Mesendoderm (in vitro differentiated cells): ENCODE results near the gene DUS4L.
A peak's percentile ranks its signal among the peaks of the same experiment; 100 is the strongest.

Experiments used
- DNase-seq: peaks from one replicate; pipeline ENCODE4 v3.0.0; 2013
- H2AK5ac ChIP-seq: 2 replicates; pipeline ENCODE4 v1.6.1; 2013; ENCODE audit warnings: low read length, inconsistent platforms
- H2BK120ac ChIP-seq: 2 replicates; pipeline ENCODE4 v1.6.1; 2013; ENCODE audit warnings: low read depth, mild to moderate bottlenecking, low read length, moderate library complexity, mixed read lengths
- H2BK15ac ChIP-seq: replicated peaks from 2 replicates; pipeline ENCODE4 v1.6.1; 2013; ENCODE audit warnings: low read depth, mild to moderate bottlenecking, moderate library complexity
- H2BK5ac ChIP-seq: 2 replicates; pipeline ENCODE4 v1.6.1; 2013; ENCODE audit warnings: low read length, inconsistent platforms
- H3K18ac ChIP-seq: 2 replicates; pipeline ENCODE4 v1.6.1; 2013; ENCODE audit warnings: mild to moderate bottlenecking, low read length, mixed read lengths
- H3K23ac ChIP-seq: one replicate; pipeline ENCODE4 v1.6.1; 2013; ENCODE audit warnings: low read length
- H3K27ac ChIP-seq: 2 replicates; pipeline ENCODE4 v1.5.1; 2013; ENCODE audit warnings: low read depth, mild to moderate bottlenecking, inconsistent platforms, low read length, moderate library complexity
- H3K27me3 ChIP-seq: 2 replicates; pipeline ENCODE4 v1.6.1; 2013; ENCODE audit warnings: low read length, control low read depth, mild to moderate bottlenecking, inconsistent platforms; ENCODE audit not compliant: insufficient read depth, poor library complexity
- H3K36me3 ChIP-seq: 2 replicates; pipeline ENCODE4 v1.6.1; 2013; ENCODE audit warnings: low read length, inconsistent platforms; ENCODE audit not compliant: control insufficient read depth, insufficient read depth
- H3K4ac ChIP-seq: one replicate; pipeline ENCODE4 v1.6.1; 2013; ENCODE audit warnings: low read depth, mild to moderate bottlenecking, low read length, moderate library complexity
- H3K4me1 ChIP-seq: 2 replicates; pipeline ENCODE4 v1.6.1; 2013; ENCODE audit warnings: low read depth, low read length, inconsistent platforms; ENCODE audit not compliant: control insufficient read depth
- H3K4me2 ChIP-seq: 2 replicates; pipeline ENCODE4 v1.6.1; 2013; ENCODE audit warnings: low read length
- H3K4me3 ChIP-seq: 2 replicates; pipeline ENCODE4 v1.5.1; 2013; ENCODE audit warnings: mild to moderate bottlenecking, low read length
- H3K56ac ChIP-seq: one replicate; pipeline ENCODE4 v1.6.1; 2013; ENCODE audit warnings: low read length
- H3K79me1 ChIP-seq: 2 replicates; pipeline ENCODE4 v1.6.1; 2013; ENCODE audit warnings: low read length, inconsistent platforms
- H3K79me2 ChIP-seq: 2 replicates; pipeline ENCODE4 v1.6.1; 2013; ENCODE audit warnings: mild to moderate bottlenecking, low read length; ENCODE audit not compliant: control insufficient read depth, insufficient read depth
- H3K9ac ChIP-seq: 2 replicates; pipeline ENCODE4 v1.6.1; 2013; ENCODE audit warnings: low read length, inconsistent platforms
- H4K5ac ChIP-seq: one replicate; pipeline ENCODE4 v1.6.1; 2013; ENCODE audit warnings: low read length
- H4K8ac ChIP-seq: one replicate; pipeline ENCODE4 v1.6.1; 2013; ENCODE audit warnings: low read depth, mild to moderate bottlenecking, control low read depth, low read length, moderate library complexity
- WGBS: extraction: QIAGEN DNeasy Blood & Tissue Kit; methylation state at CpG from one replicate; pipeline ENCODE4 v1.1.7; 2013; ENCODE audit warnings: low lambda C conversion rate, missing lambda C conversion rate; ENCODE audit not compliant: insufficient coverage; ENCODE audit errors: extremely low coverage; 5-methylcytosine and 5-hydroxymethylcytosine counted together

Gene DUS4L

DNA sequence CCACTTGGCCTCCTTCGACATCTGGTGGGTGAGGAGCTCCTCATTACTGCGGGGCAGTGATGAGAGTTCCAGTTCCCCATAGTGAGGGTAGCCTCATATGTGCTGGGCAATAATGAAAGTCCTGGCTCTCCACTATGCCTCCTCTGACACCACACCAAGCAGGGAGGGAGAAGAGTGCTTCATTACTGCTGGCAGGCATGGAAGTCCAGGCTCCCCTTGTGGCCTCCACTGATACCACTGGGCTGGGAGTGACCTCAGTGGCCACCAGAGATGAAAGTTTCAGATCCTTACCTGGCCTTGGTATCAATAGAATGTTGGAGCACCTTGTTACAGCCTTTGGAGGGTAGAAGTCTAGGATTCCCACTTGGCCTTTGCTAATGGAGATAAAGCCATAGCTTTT, 6.5 kb downstream of the DUS4L start:
- Histone ChIP-seq H3K4me1 (no peaks in the 10 kb centered on the region), H3K4ac (no peak overlapping the region), H3K79me2 (no peaks in the 10 kb centered on the region), H3K36me3 (no peaks in the 10 kb centered on the region), H3K9ac (no peak overlapping the region), H4K5ac (no peak overlapping the region), H3K79me1 (no peaks in the 10 kb centered on the region), H3K56ac (no peak overlapping the region), H2BK15ac (no peak overlapping the region), H2BK120ac (no peak overlapping the region), H3K27ac (no peak overlapping the region), H4K8ac (no peak overlapping the region), H3K23ac (no peak overlapping the region), H2AK5ac (no peak overlapping the region), H2BK5ac (no peak overlapping the region), H3K18ac (no peak overlapping the region), H3K27me3 (no peaks in the 10 kb centered on the region), H3K4me2 (no peak overlapping the region), H3K4me3 (no peak overlapping the region)
- DNase-seq, result no peak
- no CpG with 5 or more reads among the region's 2 CpGs for WGBS

DNA sequence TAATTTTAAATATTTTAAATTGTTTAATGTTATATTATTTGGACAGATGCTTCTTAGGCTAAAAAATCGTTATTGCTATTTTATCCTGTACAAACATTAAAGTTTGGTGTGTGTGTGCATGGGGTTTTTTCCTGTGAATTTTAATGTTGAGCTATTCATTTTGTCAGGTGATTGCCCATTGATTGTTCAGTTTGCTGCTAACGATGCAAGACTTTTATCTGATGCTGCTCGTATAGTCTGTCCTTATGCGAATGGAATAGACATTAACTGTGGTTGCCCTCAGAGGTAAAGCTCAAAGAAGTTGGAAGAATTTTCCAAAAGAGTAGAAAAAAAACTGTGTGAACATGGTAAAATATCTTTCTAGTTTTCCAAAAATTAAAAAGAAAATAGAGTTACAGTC, 9.8 kb downstream of the DUS4L start:
- Histone ChIP-seq H2BK120ac (no peak overlapping the region), H3K9ac (no peak overlapping the region)

DNA sequence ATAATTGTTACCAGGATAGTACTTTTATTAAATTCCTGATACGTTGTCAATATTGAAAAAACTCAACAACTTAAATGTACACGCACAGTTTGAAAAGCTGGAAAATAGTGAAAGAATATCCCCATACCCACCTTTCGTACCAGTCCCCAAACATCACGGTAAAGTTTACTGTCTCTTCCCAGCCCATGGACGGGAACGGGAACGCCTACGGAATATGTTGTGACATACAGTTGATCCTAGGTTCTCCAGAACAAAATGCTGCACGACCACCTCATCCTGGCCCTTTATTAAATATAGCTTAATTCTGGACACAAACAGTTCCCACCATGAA, 15.7 kb downstream of the DUS4L start:
- Histone ChIP-seq H3K79me1 (no peaks in the 10 kb centered on the region), H3K4me1 (no peaks in the 10 kb centered on the region), H3K27ac (peak overlapping the region; percentile 96), H3K18ac (peak overlapping the region; percentile 72), H4K8ac (no peak overlapping the region), H4K5ac (no peak overlapping the region), H3K23ac (no peak overlapping the region), H3K56ac (peak overlapping the region; percentile 77), H3K4ac (no peak overlapping the region), H3K36me3 (no peaks in the 10 kb centered on the region), H2BK15ac (no peak overlapping the region), H3K4me2 (peak overlapping the region; percentile 59), H2AK5ac (no peak overlapping the region), H3K27me3 (no peaks in the 10 kb centered on the region), H3K4me3 (peak overlapping the region; percentile 69), H2BK120ac (no peak overlapping the region), H3K9ac (peak overlapping the region; percentile 71), H3K79me2 (no peaks in the 10 kb centered on the region), H2BK5ac (peak overlapping the region; percentile 49)
- 100% methylated on average over 1 of the region's 9 CpGs for WGBS
- no peak for DNase-seq

More for the DNA sequence above, 9.8 kb downstream of the DUS4L start:
- no peaks in the 10 kb centered on the region for H3K79me1 ChIP-seq
- no peak overlapping the region for H2BK15ac ChIP-seq
- WGBS, result 100% methylated on average over 1 of the region's 4 CpGs
- no peak overlapping the region for H3K23ac ChIP-seq
- H2AK5ac ChIP-seq, result no peak overlapping the region
- no peak overlapping the region for H4K8ac ChIP-seq
- no peak overlapping the region for H2BK5ac ChIP-seq
- no peaks in the 10 kb centered on the region for H3K79me2 ChIP-seq
- no peak overlapping the region for H3K18ac ChIP-seq
- no peak overlapping the region for H3K27ac ChIP-seq
- H3K4ac ChIP-seq, result no peak overlapping the region
- H3K36me3 ChIP-seq, result no peaks in the 10 kb centered on the region
- no peak overlapping the region for H3K4me3 ChIP-seq
- no peak overlapping the region for H4K5ac ChIP-seq
- no peak for DNase-seq
- H3K4me2 ChIP-seq, result no peak overlapping the region
- no peaks in the 10 kb centered on the region for H3K4me1 ChIP-seq
- no peak overlapping the region for H3K56ac ChIP-seq
- no peaks in the 10 kb centered on the region for H3K27me3 ChIP-seq

DNA sequence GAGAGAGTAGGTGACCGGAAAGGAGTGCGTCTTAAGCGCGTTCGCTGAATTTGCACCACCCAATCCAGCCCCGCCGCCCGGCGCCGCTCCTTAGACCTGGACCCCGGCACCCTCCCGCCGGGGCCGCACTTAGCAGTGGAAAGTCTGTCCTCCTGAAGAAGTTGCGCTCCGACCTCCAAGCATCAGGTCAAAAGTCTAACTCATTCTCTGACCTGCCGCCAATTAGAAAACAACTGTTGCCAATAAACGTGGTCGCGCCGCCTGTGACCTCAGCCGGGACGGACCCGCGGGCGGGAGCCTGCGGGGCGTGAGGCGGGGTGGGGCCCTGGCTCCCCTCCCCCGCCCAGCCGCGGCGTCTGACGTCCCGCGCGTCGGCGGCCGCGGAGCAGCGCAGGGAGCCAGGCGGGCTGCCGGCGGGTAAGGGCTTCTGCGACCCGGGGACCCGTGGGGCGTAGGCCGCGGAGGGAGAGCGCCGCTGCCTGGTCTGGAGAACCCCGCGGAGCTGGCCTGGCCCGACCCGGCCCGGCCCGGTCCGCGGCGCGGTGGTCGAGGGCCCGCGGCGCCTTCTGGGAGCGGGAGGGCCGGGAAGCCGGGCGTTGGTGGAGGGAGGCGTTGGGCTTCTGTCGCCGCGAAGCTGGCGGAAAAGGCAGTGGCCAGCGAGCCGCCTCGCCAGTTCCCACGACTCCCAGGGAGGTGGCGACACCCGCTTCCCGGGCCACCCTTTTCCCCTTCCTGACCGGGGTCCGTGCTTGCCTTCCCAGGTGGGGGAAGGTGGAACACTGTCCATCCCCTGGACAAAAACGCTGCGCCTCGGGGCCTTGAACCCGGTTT, 16.3 kb downstream of the DUS4L start, which contains the start of gene BCAP29:
TSS of gene BCAP29 (plus strand) at position 362 of the 831 bp plus-strand sequence. CDS start 527 bp downstream, outside the sequence.
- peak; percentile 87 for DNase-seq
- Histone ChIP-seq H2BK5ac (peak within 1 kb of the TSS; percentile 49), H3K27ac (peak within 1 kb of the TSS; percentile 96), H3K4me1 (no peaks in the 10 kb centered on the region), H3K18ac (peak within 1 kb of the TSS; percentile 72), H2AK5ac (no peak within 1 kb of the TSS), H3K9ac (peak within 1 kb of the TSS; percentile 71), H2BK120ac (no peak within 1 kb of the TSS), H2BK15ac (no peak within 1 kb of the TSS), H4K8ac (peak within 1 kb of the TSS; percentile 81), H3K27me3 (no peaks in the 10 kb centered on the region), H3K4me3 (peak within 1 kb of the TSS; percentile 69), H3K79me1 (no peaks in the 10 kb centered on the region), H3K23ac (no peak within 1 kb of the TSS), H3K4me2 (peak within 1 kb of the TSS; percentile 59), H3K4ac (peak within 1 kb of the TSS; percentile 82), H3K36me3 (no peaks in the 10 kb centered on the region), H4K5ac (no peak within 1 kb of the TSS), H3K79me2 (no peaks in the 10 kb centered on the region), H3K56ac (peak within 1 kb of the TSS; percentile 77)
- WGBS, result no CpG with 5 or more reads among the region's 89 CpGs

DNA sequence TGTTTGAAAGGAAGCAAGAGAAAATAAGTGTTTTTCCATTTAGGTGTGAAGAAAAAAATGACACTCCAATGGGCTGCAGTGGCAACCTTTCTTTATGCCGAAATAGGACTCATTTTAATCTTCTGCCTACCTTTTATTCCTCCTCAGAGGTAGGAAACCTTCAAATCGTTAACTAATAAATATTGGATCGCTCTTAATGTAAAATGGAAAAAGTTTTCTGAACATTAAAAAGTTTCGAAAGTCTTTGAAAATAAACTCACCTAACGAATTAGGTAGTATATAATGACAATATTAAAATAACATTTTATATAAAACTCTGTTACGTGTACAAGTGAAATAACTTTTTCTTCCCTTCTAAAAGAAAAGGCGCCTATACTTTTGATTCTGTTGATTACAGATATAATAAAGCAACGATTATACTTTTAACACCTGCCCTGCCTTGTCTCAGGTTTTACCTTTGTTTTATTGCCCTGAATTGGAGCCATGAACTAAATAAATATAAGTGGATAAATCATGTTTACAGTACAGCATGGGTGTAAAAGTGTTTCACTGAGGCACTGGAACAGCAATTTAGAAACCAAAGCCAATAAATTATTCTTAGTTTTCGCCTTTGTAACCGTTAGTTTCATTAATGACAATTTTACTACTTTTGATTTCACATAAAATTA, 17.1 kb downstream of the DUS4L start:
- Histone ChIP-seq H3K4me3 (peak overlapping the region; percentile 69), H3K4me2 (peak overlapping the region; percentile 56), H3K27me3 (no peaks in the 10 kb centered on the region), H3K4me1 (no peaks in the 10 kb centered on the region), H4K5ac (no peak overlapping the region), H2BK120ac (no peak overlapping the region), H3K4ac (no peak overlapping the region), H3K79me1 (no peaks in the 10 kb centered on the region), H3K27ac (peak overlapping the region; percentile 96), H3K79me2 (no peaks in the 10 kb centered on the region), H2BK5ac (no peak overlapping the region), H2BK15ac (no peak overlapping the region), H3K56ac (peak overlapping the region; percentile 77), H3K9ac (peak overlapping the region; percentile 71), H3K18ac (peak overlapping the region; percentile 72), H3K23ac (no peak overlapping the region), H3K36me3 (no peaks in the 10 kb centered on the region), H2AK5ac (no peak overlapping the region), H4K8ac (peak overlapping the region; percentile 81)
- WGBS, result no CpG with 5 or more reads among the region's 10 CpGs
- DNase-seq, result no peak
